Superior temporal gyrus (tissue), 1 donor: ENCODE results near the gene FAM114A2.

Experiments used
- DNase-seq: peaks from one replicate; pipeline ENCODE4 v3.0.0-alpha.2; 2016; ENCODE audit errors: extremely low spot score

The FAM114A2 gene

DNA sequence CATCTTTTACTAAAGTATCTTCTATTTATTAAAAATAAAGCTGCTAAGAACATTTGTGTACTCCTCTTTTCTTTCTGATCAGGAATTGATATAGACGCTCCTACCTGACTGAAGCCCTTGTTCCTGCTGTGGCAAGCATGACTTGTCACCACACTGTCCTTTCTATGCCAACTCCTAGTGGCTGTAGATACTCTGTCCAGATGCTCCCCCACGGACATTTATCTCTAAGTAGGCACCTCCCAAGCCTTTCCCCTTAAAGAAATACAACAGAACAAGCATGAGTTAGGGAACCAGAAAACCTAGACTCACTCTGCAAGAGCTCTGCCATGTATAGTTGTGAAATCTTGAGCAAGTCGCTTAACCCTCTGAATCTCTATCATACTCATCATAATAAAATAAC is 53.2 kb downstream of the FAM114A2 start:
- no peak for DNase-seq

DNA sequence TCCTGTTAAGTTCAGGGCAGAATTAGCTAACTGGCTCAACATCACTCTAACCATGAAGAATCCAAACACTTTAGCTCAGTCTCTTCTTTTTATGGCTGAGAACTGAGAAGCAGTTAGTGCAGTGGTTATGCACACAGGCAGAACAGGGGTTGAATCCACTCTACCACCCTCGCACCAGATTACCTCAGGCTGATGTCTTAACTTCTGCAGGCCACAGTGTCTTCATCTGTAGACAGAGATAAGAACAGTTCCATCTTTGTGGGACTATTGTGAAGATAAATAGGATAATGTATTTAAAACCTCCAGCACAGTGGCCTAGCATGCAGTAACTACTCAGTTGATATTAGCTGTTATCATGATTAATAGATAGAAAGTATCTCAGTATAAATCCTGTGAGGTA is 54.8 kb downstream of the FAM114A2 start:
- no peak for DNase-seq

GRCh38 chr5:153981905-153982605 is 56.7 kb downstream of the FAM114A2 start:
- no peak for DNase-seq

GRCh38 chr5:153979028-153979783 is 59.5 kb downstream of the FAM114A2 start:
- no peak for DNase-seq

- no peak for DNase-seq
Measured at GRCh38 chr5:153974813-153975163, 63.9 kb downstream of the FAM114A2 start.

- peak; percentile 82 for DNase-seq
Measured at GRCh38 chr5:153974131-153974812, 64.4 kb downstream of the FAM114A2 start.

DNA sequence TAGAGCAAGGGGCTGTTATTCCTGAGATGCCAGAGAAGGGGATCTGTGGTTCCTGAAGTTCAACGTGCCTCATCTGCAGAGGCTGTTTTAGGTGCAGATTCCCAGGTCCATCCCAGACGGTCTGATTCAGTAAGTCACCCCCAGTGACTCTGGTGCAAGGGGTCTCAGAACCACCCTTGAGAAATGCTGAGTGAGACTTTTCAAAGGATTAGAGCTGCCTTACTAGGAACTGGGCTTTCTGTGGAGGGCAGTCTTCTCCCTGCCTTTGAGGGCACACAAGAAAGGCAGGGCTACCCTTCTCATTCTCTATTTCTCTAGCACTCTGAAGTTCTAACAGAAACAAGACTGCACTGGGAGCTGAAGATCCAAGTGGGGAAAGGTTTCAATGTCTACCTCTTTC is 66.5 kb downstream of the FAM114A2 start:
- DNase-seq = no peak

- no peak for DNase-seq
Measured at GRCh38 chr5:153970496-153970895, 68.2 kb downstream of the FAM114A2 start.

DNA sequence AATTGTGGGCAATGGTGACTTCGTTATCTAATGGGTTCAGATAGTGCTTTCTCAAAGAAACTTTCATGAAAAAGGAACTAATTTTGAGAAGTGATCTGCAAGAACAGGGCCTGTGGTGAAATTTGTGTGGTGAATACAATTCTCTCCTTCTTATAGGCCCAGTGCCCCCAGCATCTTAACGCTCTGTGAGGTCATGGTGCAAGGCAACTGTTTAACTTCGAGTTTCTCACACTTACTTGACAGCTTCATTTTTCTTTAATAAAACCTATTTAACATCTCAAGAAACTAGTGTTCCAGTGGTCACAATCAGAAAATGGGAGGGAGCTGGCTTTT is 69.2 kb downstream of the FAM114A2 start:
- DNase-seq = no peak

GRCh38 chr5:153968761-153969562 is 69.7 kb downstream of the FAM114A2 start:
- no peak for DNase-seq

GRCh38 chr5:153964880-153965645 is 73.6 kb downstream of the FAM114A2 start:
- DNase-seq = peak; percentile 88

DNA sequence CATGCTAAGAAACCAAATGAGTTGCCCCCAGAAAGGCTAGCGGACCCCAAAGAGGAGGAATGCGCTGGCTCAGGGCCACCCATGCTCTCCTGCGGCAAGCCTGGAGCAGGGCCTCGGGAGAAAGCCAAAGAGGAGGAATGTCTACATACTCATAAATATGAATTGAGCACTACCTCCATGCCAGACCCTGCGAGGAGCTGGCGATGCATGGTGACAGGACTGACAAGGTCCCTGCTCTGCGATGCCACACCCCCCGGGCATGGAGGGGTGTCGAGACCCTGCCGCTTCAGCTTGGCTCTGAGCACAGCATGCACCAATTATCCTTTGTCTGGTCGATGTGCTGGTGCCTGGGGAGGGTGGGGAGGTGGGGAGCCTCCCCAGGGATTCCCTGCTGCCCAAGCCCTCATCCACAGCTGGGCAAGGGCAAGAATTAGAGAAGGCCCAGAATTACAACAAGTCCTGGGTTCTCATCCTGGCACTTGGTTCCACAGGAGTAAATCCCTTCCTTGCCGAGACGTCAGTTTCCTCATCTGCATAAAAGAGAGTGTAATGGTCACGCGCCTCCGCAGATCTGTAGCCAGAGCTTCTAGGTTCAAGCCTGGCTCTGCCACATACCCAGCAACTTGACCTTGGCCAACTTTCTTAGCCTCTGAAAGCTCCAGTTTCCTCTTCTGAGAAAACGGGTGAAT is 74.4 kb downstream of the FAM114A2 start:
- DNase-seq = no peak

DNA sequence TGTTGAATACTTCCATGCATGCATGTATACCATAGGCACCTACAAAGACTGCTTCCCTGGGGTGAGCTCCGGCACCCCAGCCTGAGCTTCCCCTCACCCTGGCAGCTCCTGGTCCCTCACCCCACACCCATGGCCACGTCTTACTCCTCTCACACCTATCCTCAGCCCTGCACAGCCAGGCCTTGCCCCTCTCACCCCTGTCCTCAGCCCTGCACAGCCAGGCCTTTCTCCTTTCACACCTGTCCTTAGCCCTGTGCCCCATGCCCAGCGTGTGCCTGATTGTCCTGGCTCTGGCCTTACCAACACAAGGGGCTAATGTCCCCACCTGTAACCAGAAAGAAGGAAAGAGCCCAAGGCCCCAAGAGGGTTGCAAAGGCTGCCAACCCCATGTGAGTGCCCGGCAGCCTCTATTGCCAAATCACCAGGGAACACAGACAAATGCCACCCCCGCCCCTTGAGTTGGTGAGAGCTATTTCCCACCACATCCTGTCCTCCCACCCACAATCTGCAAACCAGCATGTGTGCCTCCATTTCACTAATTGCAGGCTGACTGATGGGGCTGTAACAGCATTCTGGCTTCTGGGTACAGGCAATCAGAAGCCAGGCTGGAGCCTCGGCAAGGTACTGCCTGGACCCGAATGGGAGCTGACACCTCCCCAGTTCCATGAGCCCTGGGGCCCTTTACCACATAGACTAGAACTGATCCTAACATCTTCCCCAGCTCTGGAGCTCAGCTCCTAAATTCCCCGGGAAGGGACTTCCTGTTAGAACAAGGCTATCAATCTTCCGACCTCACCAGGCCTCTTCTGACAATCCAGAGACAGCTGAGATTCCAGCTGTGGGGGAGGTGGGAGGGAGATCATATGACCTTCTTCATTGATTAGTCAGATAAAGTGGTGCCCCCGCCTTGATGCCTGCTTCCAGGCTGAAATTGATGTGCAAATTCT is 78.2 kb downstream of the FAM114A2 start:
- DNase-seq = no peak

DNA sequence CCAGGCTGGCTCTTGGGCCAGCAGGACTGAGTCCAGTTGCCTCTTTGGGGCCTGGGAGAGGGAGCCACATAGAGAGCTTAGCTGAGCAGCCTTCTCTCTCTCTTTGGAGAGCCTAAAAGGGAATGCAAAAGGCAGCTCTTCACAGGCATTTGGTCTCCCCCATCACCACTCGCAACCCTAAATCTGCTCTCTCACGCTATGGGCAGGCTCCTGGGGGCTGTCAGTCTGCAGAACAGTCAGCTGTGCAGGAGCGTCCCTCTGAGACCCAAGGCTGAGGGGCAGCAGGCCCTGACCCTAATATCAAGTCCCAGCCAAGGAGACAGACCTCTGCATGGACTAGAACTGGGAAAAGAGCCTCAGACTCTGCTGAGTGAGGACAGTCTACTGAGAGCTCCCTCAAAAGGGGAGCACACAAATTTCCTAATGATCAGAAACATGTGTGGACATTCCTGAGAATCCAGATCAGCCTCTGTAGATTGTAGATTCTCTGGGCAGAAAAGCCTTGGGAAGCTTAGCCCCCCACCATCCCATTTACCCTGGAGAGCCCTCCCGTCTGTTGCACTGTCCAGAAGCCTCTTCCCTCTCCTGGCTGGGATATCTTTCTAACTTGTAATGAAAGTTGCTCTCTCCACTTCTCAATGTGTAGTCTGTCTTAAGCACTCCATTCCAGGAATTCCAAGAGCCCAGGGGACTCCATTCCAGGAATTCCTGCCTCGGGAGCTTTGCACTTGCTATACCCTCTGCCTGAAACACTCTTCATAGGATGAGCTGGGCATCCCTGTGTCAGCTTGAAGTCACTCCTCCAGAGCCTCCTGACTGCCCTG is 79.4 kb downstream of the FAM114A2 start:
- no peak for DNase-seq

DNA sequence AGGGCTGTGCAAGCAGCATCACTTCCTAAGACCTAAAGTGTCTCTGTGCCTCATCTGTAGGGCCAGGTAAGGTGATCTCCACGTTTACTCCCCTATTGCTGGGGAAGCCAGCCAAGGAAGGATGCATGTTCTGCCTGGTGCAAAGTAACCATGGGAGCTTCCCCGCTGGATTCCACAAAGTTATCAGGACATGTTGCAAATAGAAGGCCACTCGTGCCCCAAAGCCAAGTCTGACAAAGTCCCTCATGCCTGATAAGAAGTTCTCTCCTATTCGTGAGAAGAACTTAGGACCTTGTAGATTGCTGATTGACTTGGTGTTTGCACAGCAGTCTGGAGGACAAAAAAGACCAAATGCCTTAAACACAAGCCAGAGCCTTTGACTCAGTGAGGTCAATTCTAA is 81.5 kb downstream of the FAM114A2 start:
- DNase-seq = no peak

- no peak for DNase-seq
Measured at GRCh38 chr5:153953411-153953810, 85.3 kb downstream of the FAM114A2 start.

GRCh38 chr5:153952893-153953292 is 85.8 kb downstream of the FAM114A2 start:
- DNase-seq = no peak

GRCh38 chr5:153952057-153952456 is 86.7 kb downstream of the FAM114A2 start:
- no peak for DNase-seq

GRCh38 chr5:153941265-153941664 is 97.4 kb downstream of the FAM114A2 start:
- DNase-seq = no peak
